DMS53 treated with DMSO at 0.1 percent for 48 hours (cell line): ENCODE data around the gene ACER1.
"Not testable (repeated sequence)": the region's sequence is repeated elsewhere in the genome, so short reads cannot be mapped to it uniquely, and the experiment has no call there.

Experiments
- DNase-seq: peaks from one replicate; lab custom pipeline; 2025; ENCODE audit not compliant: unreplicated experiment; lab: John Stamatoyannopoulos, UW

The ACER1 gene

GRCh38 chr19:6292006-6292405 is 41.4 kb downstream of the ACER1 start:
- no peak for DNase-seq

GRCh38 chr19:6288737-6289136 is 44.7 kb downstream of the ACER1 start:
- no peak for DNase-seq

GRCh38 chr19:6287269-6287885 is 46.0 kb downstream of the ACER1 start:
- DNase-seq = no peak

GRCh38 chr19:6286676-6287075 is 46.7 kb downstream of the ACER1 start:
- DNase-seq = no peak

GRCh38 chr19:6282393-6282792 is 51.0 kb downstream of the ACER1 start:
- DNase-seq = not testable (repeated sequence)

GRCh38 chr19:6279931-6280591 is 53.4 kb downstream of the ACER1 start, which contains the start of gene MLLT1:
Gene MLLT1 (minus strand): TSS chr19:6279975. CDS start chr19:6279784, 191 bp downstream.
- peak; percentile 69 for DNase-seq

- no peak for DNase-seq
Measured at GRCh38 chr19:6279620-6279930, 53.8 kb downstream of the ACER1 start.

GRCh38 chr19:6278740-6279619 is 54.4 kb downstream of the ACER1 start:
- DNase-seq = no peak

- no peak for DNase-seq
Measured at GRCh38 chr19:6278051-6278450, 55.4 kb downstream of the ACER1 start.

GRCh38 chr19:6276447-6276846 is 57.0 kb downstream of the ACER1 start:
- DNase-seq = no peak

- DNase-seq = no peak
Measured at GRCh38 chr19:6275170-6275744, 58.2 kb downstream of the ACER1 start.

GRCh38 chr19:6274756-6275155 is 58.7 kb downstream of the ACER1 start:
- no peak for DNase-seq

GRCh38 chr19:6273701-6274601 is 59.5 kb downstream of the ACER1 start:
- DNase-seq = no peak

GRCh38 chr19:6272913-6273600 is 60.4 kb downstream of the ACER1 start:
- DNase-seq = no peak

- no peak for DNase-seq
Measured at GRCh38 chr19:6272411-6272791, 61.0 kb downstream of the ACER1 start.

GRCh38 chr19:6271721-6272410 is 61.5 kb downstream of the ACER1 start:
- no peak for DNase-seq

GRCh38 chr19:6271251-6271650 is 62.2 kb downstream of the ACER1 start:
- DNase-seq = no peak

- DNase-seq = no peak
Measured at GRCh38 chr19:6270822-6271221, 62.6 kb downstream of the ACER1 start.

GRCh38 chr19:6270076-6270745 is 63.2 kb downstream of the ACER1 start:
- no peak for DNase-seq
